Tibial artery (tissue), 4 donors: ENCODE data around the gene SUSD1.
"Not testable (repeated sequence)": the region's sequence is repeated elsewhere in the genome, so short reads cannot be mapped to it uniquely, and the experiment has no call there.

ENCODE experiments used
- DNase-seq, 2 donors: peaks; one replicate each; pipeline ENCODE4 v3.0.0-alpha.2; 2019
- H3K27ac ChIP-seq, 2 donors: fragments of 200-600 bp; sonication (generic) in 1 of 2; 1 replicate in 1 of 2; 2 replicates in 1 of 2; pipeline ENCODE4 v1.5.1; 2018 to 2019; ENCODE audit warnings: mild to moderate bottlenecking in 1 of 2
- H3K27me3 ChIP-seq, 2 donors: fragments of 200-600 bp; sonication (generic) in 1 of 2; one replicate each; pipeline versions ENCODE4 v1.5.1 to v1.6.0; 2016 to 2019
- H3K36me3 ChIP-seq, 3 donors: fragments of 200-600 bp; sonication (generic) in 2 of 3; one replicate each; pipeline ENCODE4 v1.5.1; 2016 to 2019; ENCODE audit warnings: mild to moderate bottlenecking in 2 of 3
- H3K4me1 ChIP-seq, 4 donors: fragments of 200-600 bp; sonication (generic) in 2 of 4; 1 replicate in 3 of 4; 2 replicates in 1 of 4; pipeline ENCODE4 v1.5.1; 2016 to 2019
- H3K4me3 ChIP-seq, 2 donors: fragments of 200-600 bp; sonication (generic) in 1 of 2; 1 replicate in 1 of 2; 2 replicates in 1 of 2; pipeline ENCODE4 v1.5.1; 2018 to 2019; ENCODE audit warnings: mild to moderate bottlenecking in 2 of 2
- H3K9me3 ChIP-seq, 3 donors: fragments of 200-600 bp; sonication (generic) in 1 of 3; one replicate each; pipeline ENCODE4 v1.5.1; 2016 to 2019
- intact Hi-C: fragments of 100-400 bp; cut with DNase I; formaldehyde crosslinking; loops from one replicate; pipeline ENCODE4 v1.15.0; 2023; ENCODE audit warnings: low total_unique reads
- TF ChIP-seq, protein P1 (sequence below), 2 experiments: fragments of 200-600 bp in 1 of 2; fragments of 450-650 bp in 1 of 2; IDR thresholded peaks; one replicate each; pipeline ENCODE4 v1.5.1; 2017 to 2019; ENCODE audit warnings: antibody characterized with exemption in 2 of 2, mild to moderate bottlenecking in 1 of 2, moderate library complexity in 1 of 2

Gene SUSD1

DNA sequence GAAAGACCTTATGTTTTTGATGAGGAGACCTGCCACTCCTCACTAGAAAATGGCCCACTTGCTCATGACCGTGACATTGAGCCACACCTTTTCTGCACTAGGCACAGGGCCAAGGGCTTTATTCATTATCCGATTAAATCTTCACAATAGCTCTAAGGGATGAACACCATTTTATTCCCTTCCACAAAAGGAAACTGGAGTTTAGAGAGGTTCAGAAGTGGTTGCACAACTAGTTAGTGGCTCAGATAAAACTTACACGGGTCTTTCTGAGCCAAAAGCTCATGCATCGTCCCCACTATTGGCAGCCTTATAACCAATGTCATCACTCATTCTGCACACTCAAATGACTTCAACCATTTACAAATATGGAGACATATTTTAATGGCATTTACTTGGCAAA is 39.4 kb downstream of the SUSD1 start:
- no peak for DNase-seq
- Histone ChIP-seq H3K4me3 (no peak overlapping the region), H3K4me1 (no peaks in the 10 kb centered on the region), H3K27me3 (no peaks in the 10 kb centered on the region), H3K27ac (no peak overlapping the region), H3K9me3 (peaks cover 0 to 4% (median 0%) of the 10 kb centered on the region in 3 donors), H3K36me3 (peaks cover 0 to 14% (median 0%) of the 10 kb centered on the region in 3 donors)
- TF ChIP-seq, protein P1, sequence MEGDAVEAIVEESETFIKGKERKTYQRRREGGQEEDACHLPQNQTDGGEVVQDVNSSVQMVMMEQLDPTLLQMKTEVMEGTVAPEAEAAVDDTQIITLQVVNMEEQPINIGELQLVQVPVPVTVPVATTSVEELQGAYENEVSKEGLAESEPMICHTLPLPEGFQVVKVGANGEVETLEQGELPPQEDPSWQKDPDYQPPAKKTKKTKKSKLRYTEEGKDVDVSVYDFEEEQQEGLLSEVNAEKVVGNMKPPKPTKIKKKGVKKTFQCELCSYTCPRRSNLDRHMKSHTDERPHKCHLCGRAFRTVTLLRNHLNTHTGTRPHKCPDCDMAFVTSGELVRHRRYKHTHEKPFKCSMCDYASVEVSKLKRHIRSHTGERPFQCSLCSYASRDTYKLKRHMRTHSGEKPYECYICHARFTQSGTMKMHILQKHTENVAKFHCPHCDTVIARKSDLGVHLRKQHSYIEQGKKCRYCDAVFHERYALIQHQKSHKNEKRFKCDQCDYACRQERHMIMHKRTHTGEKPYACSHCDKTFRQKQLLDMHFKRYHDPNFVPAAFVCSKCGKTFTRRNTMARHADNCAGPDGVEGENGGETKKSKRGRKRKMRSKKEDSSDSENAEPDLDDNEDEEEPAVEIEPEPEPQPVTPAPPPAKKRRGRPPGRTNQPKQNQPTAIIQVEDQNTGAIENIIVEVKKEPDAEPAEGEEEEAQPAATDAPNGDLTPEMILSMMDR (IDR thresholded peaks at IDR 0.05): no peak
- intact Hi-C loops: no loop called here

DNA sequence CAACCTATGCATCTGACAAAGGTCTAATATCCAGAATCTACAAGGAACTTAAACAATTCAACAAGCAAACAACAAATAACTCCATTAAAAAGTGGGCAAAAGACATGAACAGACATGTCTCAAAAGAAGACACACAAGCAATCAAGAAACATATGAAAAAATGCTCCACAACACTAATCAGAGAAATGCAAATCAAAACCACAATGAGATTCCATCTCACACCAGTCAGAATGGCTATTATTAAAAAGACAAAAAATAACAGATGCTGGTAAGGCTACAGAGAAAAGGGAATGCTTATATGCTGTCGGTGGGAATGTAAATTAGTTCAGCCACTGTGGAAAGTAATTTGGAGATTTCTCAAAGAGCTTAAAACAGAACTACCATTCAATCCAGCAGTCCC is 41.3 kb downstream of the SUSD1 start:
- intact Hi-C loops, H3K27ac ChIP-seq: not testable (repeated sequence)

DNA sequence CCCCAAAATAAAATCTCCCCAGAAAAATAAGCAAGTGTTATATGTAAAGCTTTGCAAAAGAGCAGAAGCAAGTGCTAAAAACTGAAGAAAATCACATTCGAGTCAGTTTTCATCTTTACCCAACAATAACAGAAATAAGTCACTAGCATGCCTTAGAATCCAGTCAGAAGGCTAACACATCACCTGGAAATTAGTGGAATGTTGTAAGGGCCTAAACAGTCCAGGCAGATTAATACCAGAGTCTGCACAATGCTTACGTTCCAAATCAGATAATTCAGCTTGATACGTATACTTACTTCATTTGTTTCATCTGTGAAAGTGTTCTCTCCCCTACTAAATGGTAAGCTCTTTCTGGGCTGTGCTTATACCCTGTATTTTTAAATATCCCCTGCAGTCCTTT is 42.7 kb downstream of the SUSD1 start:
- TF ChIP-seq, protein P1 (IDR thresholded peaks at IDR 0.05): no peak
- peaks cover 0 to 4% (median 0%) of the 10 kb centered on the region in 3 donors for H3K9me3 ChIP-seq
- H3K27ac ChIP-seq: no peak overlapping the region
- no peak for DNase-seq
- H3K4me3 ChIP-seq: no peak overlapping the region
- H3K36me3 ChIP-seq: peaks cover 0 to 14% (median 0%) of the 10 kb centered on the region in 3 donors
- H3K27me3 ChIP-seq: no peaks in the 10 kb centered on the region
- intact Hi-C loops: no loop called here
- no peaks in the 10 kb centered on the region for H3K4me1 ChIP-seq

More for the DNA sequence above, 41.3 kb downstream of the SUSD1 start:
- H3K36me3 ChIP-seq: peaks cover 0 to 14% (median 0%) of the 10 kb centered on the region in 3 donors
- DNase-seq, H3K27me3 ChIP-seq, H3K9me3 ChIP-seq, H3K4me1 ChIP-seq, H3K4me3 ChIP-seq: not testable (repeated sequence)

DNA sequence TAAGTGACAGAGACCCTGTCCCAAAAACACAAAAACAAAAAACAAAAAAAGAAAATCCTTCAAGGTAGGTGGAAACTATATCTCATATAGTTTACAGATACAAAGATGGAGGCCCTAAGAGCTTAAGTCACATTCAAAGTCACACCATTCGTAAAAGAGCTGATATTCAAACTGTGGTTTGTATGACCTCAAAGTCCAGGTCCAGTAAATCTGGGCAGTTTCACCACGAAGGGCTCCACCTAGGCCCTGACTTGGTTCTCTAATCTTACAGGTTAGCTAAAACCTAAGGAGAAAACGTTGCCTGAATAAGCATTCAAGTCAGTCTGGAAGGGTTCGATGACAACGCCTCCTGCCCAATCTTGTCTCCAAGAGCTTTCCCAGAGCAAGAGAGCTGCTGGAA is 44.1 kb downstream of the SUSD1 start:
- Histone ChIP-seq H3K9me3 (peaks cover 0 to 4% (median 0%) of the 10 kb centered on the region in 3 donors), H3K4me1 (no peaks in the 10 kb centered on the region), H3K27me3 (no peaks in the 10 kb centered on the region), H3K27ac (no peak overlapping the region), H3K4me3 (no peak overlapping the region), H3K36me3 (peaks cover 0 to 14% (median 0%) of the 10 kb centered on the region in 3 donors)
- no peak for DNase-seq
- TF ChIP-seq, protein P1 (IDR thresholded peaks at IDR 0.05): no peak
- intact Hi-C loops: no loop called here

DNA sequence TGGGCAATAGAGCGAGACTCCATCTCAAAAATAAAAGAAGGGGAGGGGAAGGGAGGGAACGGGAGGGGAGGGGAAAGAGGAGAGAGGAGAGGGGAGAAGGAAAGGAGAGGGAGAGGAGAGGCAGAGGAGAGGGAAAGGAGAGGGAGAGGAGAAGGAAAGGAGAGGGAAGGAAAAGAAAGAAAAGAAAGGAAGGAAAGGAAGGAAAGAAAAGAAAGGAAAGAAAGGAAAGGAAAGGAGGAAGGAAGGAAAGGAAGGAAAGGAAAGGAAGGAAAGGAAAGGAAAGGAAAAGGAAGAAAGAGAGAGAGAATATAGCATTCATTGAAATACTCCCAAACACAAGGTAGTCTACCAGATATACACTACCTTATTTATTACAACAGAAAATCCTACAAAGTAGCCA is 44.8 kb downstream of the SUSD1 start:
- Histone ChIP-seq H3K4me1 (no peaks in the 10 kb centered on the region), H3K27ac (no peak overlapping the region), H3K9me3 (peaks cover 0 to 4% (median 0%) of the 10 kb centered on the region in 3 donors), H3K36me3 (peaks cover 0 to 14% (median 0%) of the 10 kb centered on the region in 3 donors), H3K4me3 (no peak overlapping the region), H3K27me3 (no peaks in the 10 kb centered on the region)
- intact Hi-C loops: no loop called here
- TF ChIP-seq, protein P1 (IDR thresholded peaks at IDR 0.05): no peak
- no peak for DNase-seq

DNA sequence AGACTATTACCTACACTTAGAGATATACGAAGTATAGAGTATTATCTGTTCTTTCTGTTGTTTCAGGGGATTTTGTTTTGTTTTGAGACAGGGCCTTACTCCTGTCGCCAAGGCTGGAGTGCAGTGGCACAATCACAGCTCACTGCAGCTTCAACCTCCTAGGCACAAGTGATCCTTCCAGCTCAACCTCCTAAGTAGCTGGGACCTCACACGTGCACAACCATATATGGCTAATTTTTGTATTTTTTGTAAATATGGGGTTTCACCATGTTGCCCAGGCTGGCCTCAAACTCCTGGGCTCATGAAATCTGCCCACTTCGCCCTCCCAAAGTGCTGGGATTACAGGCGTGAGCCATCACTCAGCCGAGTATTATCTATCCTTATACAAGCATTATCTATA is 45.9 kb downstream of the SUSD1 start:
- DNase-seq: no peak
- no peaks in the 10 kb centered on the region for H3K4me1 ChIP-seq
- intact Hi-C loops: no loop called here
- peaks cover under 1 to 7% (median 1%) of the 10 kb centered on the region in 3 donors for H3K36me3 ChIP-seq
- no peak overlapping the region for H3K4me3 ChIP-seq
- H3K27me3 ChIP-seq: no peaks in the 10 kb centered on the region
- peaks cover 0 to 4% (median 0%) of the 10 kb centered on the region in 3 donors for H3K9me3 ChIP-seq
- H3K27ac ChIP-seq: no peak overlapping the region
- TF ChIP-seq, protein P1 (IDR thresholded peaks at IDR 0.05): no peak

DNA sequence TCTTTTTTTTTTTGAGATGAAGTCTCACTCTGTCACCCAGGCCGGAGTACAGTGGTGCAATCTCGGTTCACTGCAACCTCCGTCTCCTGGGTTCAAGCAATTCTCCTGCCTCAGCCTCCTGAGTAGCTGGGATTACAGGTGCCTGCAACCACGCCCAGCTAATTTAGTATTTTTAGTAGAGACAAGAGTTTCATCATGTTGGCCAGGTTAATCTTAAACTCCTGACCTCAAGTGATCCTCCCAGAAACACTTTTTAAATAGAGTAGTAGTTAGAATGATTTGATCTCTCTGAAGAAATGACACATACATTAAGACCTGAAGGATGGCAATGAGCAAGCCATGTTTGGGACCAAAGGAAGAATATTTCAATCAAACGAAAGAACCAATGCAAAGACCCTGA is 46.7 kb downstream of the SUSD1 start:
- H3K4me1 ChIP-seq, DNase-seq, intact Hi-C loops, H3K9me3 ChIP-seq, H3K4me3 ChIP-seq, H3K27me3 ChIP-seq, H3K27ac ChIP-seq: not testable (repeated sequence)
- peaks cover 9 to 13% (median 9%) of the 10 kb centered on the region in 3 donors for H3K36me3 ChIP-seq
